Panc1 (cell line): ENCODE measurements around the gene ARID2.

Source experiments
- POLR2AphosphoS5 ChIP-seq: IDR thresholded peaks from 2 replicates; pipeline ENCODE4 v1.6.1; 2012; ENCODE audit warnings: mild to moderate bottlenecking, low read depth, low read length, moderate library complexity
- SIN3A ChIP-seq: IDR thresholded peaks from 2 replicates; pipeline ENCODE4 v1.6.1; 2012; ENCODE audit warnings: low read depth, mild to moderate bottlenecking, low read length, moderate library complexity, borderline replicate concordance; ENCODE audit not compliant: insufficient read depth
- TF ChIP-seq, protein P1 (sequence below): fragments of 450-650 bp; IDR thresholded peaks from 2 replicates; pipeline ENCODE4 v1.5.1; 2017; ENCODE audit warnings: mild to moderate bottlenecking
- TF ChIP-seq, protein P2 (sequence below), 2 experiments: IDR thresholded peaks; 2 replicates each; pipeline ENCODE4 v1.6.1; 2011 to 2012; ENCODE audit warnings: low read depth in 2 of 2, control low read depth in 1 of 2, low read length in 1 of 2, mild to moderate bottlenecking in 1 of 2, moderate library complexity in 1 of 2; ENCODE audit not compliant: insufficient read depth in 1 of 2

DNA sequence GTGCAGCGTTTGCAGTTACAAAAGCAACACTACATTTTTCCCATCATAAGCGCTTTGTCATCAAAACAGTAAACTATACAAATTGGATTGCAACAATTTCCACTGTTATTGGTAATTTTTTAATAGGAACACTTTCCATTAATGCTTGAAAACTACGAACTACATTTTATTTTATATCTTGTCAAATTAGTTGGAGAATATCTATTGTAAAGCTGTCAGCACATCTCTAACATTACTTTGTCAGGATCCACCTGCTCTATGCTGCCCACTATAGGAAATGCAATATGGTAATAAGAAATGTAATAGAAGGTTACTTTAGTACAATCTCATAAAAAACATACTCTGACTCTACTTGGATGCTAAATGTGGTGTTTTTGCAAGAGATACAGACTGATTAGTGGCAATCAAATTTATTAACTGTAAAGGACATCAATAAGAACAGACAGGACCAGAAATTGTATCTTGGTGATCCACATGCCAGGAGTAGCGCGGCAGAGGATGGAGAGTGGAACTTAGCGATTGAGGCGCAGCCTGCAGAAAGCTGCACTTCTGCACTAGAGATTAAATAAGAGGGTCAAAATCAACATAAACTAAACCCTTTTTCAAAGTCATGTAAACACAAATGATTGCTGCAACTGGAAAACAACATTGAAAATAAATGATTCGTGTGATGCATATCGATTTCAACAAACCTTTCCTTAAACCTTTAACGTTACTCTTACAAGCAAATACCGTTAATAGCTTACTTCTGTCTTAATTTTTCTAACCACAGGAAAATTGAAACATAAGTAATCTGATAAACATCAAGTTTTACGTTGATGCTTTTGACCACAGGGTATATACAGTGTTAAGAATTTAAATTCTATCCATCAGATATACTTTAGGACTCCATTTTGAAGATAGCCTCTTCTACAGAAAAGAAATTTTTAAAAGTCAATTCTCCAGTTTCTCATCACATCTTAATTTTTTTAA, 3.6 kb upstream of the ARID2 start:
- TF ChIP-seq, protein P1, sequence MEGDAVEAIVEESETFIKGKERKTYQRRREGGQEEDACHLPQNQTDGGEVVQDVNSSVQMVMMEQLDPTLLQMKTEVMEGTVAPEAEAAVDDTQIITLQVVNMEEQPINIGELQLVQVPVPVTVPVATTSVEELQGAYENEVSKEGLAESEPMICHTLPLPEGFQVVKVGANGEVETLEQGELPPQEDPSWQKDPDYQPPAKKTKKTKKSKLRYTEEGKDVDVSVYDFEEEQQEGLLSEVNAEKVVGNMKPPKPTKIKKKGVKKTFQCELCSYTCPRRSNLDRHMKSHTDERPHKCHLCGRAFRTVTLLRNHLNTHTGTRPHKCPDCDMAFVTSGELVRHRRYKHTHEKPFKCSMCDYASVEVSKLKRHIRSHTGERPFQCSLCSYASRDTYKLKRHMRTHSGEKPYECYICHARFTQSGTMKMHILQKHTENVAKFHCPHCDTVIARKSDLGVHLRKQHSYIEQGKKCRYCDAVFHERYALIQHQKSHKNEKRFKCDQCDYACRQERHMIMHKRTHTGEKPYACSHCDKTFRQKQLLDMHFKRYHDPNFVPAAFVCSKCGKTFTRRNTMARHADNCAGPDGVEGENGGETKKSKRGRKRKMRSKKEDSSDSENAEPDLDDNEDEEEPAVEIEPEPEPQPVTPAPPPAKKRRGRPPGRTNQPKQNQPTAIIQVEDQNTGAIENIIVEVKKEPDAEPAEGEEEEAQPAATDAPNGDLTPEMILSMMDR, result peak; percentile 82
- TF ChIP-seq POLR2AphosphoS5 (no peak; the same call in 1 of the 2 replicates), SIN3A (no peak)
- TF ChIP-seq, protein P2, sequence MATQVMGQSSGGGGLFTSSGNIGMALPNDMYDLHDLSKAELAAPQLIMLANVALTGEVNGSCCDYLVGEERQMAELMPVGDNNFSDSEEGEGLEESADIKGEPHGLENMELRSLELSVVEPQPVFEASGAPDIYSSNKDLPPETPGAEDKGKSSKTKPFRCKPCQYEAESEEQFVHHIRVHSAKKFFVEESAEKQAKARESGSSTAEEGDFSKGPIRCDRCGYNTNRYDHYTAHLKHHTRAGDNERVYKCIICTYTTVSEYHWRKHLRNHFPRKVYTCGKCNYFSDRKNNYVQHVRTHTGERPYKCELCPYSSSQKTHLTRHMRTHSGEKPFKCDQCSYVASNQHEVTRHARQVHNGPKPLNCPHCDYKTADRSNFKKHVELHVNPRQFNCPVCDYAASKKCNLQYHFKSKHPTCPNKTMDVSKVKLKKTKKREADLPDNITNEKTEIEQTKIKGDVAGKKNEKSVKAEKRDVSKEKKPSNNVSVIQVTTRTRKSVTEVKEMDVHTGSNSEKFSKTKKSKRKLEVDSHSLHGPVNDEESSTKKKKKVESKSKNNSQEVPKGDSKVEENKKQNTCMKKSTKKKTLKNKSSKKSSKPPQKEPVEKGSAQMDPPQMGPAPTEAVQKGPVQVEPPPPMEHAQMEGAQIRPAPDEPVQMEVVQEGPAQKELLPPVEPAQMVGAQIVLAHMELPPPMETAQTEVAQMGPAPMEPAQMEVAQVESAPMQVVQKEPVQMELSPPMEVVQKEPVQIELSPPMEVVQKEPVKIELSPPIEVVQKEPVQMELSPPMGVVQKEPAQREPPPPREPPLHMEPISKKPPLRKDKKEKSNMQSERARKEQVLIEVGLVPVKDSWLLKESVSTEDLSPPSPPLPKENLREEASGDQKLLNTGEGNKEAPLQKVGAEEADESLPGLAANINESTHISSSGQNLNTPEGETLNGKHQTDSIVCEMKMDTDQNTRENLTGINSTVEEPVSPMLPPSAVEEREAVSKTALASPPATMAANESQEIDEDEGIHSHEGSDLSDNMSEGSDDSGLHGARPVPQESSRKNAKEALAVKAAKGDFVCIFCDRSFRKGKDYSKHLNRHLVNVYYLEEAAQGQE (IDR thresholded peaks at IDR 0.05; ENCODE audit: insufficient read depth in 1 of 2, low read depth in 2 of 2, low read length in 1 of 2), result no peak
